H9 (cell line): ENCODE data around the gene C9orf43. TPM values are rescaled to one million over a fixed set of nuclear protein-coding genes. Genes with fewer than 3 reads are reported as not detected.
"Not testable (repeated sequence)": the region's sequence is repeated elsewhere in the genome, so short reads cannot be mapped to it uniquely, and the experiment has no call there.

Experiments
- DNase-seq: peaks from one replicate; pipeline ENCODE4 v3.0.0-alpha.2; 2017
- H2AFZ ChIP-seq: one replicate; pipeline ENCODE4 v1.6.1; 2013; ENCODE audit warnings: mild to moderate bottlenecking, low read length, control low read depth, moderate library complexity
- H2AK5ac ChIP-seq: 2 replicates; pipeline ENCODE4 v1.6.1; 2013; ENCODE audit warnings: low read length, control low read depth, mixed read lengths; ENCODE audit not compliant: insufficient read length
- H2BK120ac ChIP-seq: one replicate; pipeline ENCODE4 v1.6.1; 2013; ENCODE audit warnings: low read depth, mild to moderate bottlenecking, low read length, control low read depth, inconsistent platforms; ENCODE audit not compliant: poor library complexity, severe bottlenecking
- H2BK12ac ChIP-seq: 2 replicates; pipeline ENCODE4 v1.6.1; 2013; ENCODE audit warnings: low read length, control low read depth, mixed read lengths, low read depth; ENCODE audit not compliant: insufficient read length
- H2BK15ac ChIP-seq: 2 replicates; pipeline ENCODE4 v1.6.1; 2013; ENCODE audit warnings: low read depth, low read length, control low read depth
- H2BK20ac ChIP-seq: one replicate; pipeline ENCODE4 v1.6.1; 2013; ENCODE audit warnings: low read depth, mild to moderate bottlenecking, low read length, control low read depth, inconsistent platforms; ENCODE audit not compliant: poor library complexity, severe bottlenecking
- H2BK5ac ChIP-seq: 2 replicates; pipeline ENCODE4 v1.6.1; 2013; ENCODE audit warnings: low read length, control low read depth, mixed read lengths; ENCODE audit not compliant: insufficient read length
- H3K14ac ChIP-seq: 2 replicates; pipeline ENCODE4 v1.6.1; 2013; ENCODE audit warnings: low read length, control low read depth; ENCODE audit not compliant: insufficient read depth
- H3K18ac ChIP-seq: 2 replicates; pipeline ENCODE4 v1.6.1; 2013; ENCODE audit warnings: low read depth, mild to moderate bottlenecking, mixed read lengths, low read length, control low read depth; ENCODE audit not compliant: insufficient read length
- H3K23ac ChIP-seq: 2 replicates; pipeline ENCODE4 v1.6.1; 2013; ENCODE audit warnings: low read length, control low read depth, mixed read lengths, low read depth; ENCODE audit not compliant: insufficient read length
- H3K23me2 ChIP-seq: 2 replicates; pipeline ENCODE4 v1.6.1; 2013; ENCODE audit warnings: low read depth, mild to moderate bottlenecking, mixed read lengths, low read length, control low read depth; ENCODE audit not compliant: insufficient read length, poor library complexity, severe bottlenecking
- H3K27ac ChIP-seq: 2 replicates; pipeline ENCODE4 v1.5.1; 2013; ENCODE audit warnings: low read length, control low read depth, mixed read lengths, low read depth; ENCODE audit not compliant: insufficient read length
- H3K27me3 ChIP-seq: 2 replicates; pipeline ENCODE4 v1.6.1; 2013; ENCODE audit warnings: low read length, control low read depth, inconsistent platforms; ENCODE audit not compliant: insufficient read depth
- H3K4ac ChIP-seq: 2 replicates; pipeline ENCODE4 v1.6.1; 2013; ENCODE audit warnings: low read depth, mild to moderate bottlenecking, control low read depth, inconsistent platforms, low read length, moderate library complexity
- H3K4me1 ChIP-seq: 2 replicates; pipeline ENCODE4 v1.6.1; 2013; ENCODE audit warnings: low read length, control low read depth, inconsistent platforms; ENCODE audit not compliant: insufficient read depth
- H3K4me2 ChIP-seq: 2 replicates; pipeline ENCODE4 v1.6.1; 2013; ENCODE audit warnings: low read length, control low read depth, mixed read lengths; ENCODE audit not compliant: insufficient read length, insufficient read depth
- H3K56ac ChIP-seq: 2 replicates; pipeline ENCODE4 v1.6.1; 2013; ENCODE audit warnings: low read depth, mild to moderate bottlenecking, mixed read lengths, low read length, control low read depth; ENCODE audit not compliant: insufficient read length
- H3K79me1 ChIP-seq: 2 replicates; pipeline ENCODE4 v1.6.1; 2013; ENCODE audit warnings: low read depth, mild to moderate bottlenecking, moderate library complexity, low read length, control low read depth, inconsistent platforms; ENCODE audit not compliant: insufficient read depth, poor library complexity, severe bottlenecking
- H3K79me2 ChIP-seq: 2 replicates; pipeline ENCODE4 v1.6.1; 2013; ENCODE audit warnings: low read length, control low read depth, inconsistent platforms; ENCODE audit not compliant: insufficient read depth
- H3K9ac ChIP-seq: 2 replicates; pipeline ENCODE4 v1.6.1; 2013; ENCODE audit warnings: low read length, control low read depth, mixed read lengths; ENCODE audit not compliant: insufficient read length; ENCODE audit errors: extremely low read depth
- H3K9me3 ChIP-seq: one replicate; pipeline ENCODE4 v1.6.1; 2013; ENCODE audit warnings: low read depth, low read length, inconsistent platforms; ENCODE audit not compliant: control insufficient read depth
- H3T11ph ChIP-seq: one replicate; pipeline ENCODE4 v1.6.1; 2013; ENCODE audit warnings: mild to moderate bottlenecking, low read length, control low read depth, inconsistent platforms
- H4K20me1 ChIP-seq: one replicate; pipeline ENCODE4 v1.6.1; 2013; ENCODE audit not compliant: control insufficient read depth, insufficient read length, insufficient read depth
- H4K5ac ChIP-seq: 2 replicates; pipeline ENCODE4 v1.6.1; 2013; ENCODE audit warnings: low read depth, mild to moderate bottlenecking, mixed read lengths, low read length, control low read depth; ENCODE audit not compliant: insufficient read length
- H4K8ac ChIP-seq: replicated peaks from 2 replicates; pipeline ENCODE4 v1.6.1; 2013; ENCODE audit warnings: low read length, control low read depth, mixed read lengths, low read depth; ENCODE audit not compliant: insufficient read length
- H4K91ac ChIP-seq: 2 replicates; pipeline ENCODE4 v1.6.1; 2013; ENCODE audit warnings: low read depth, mild to moderate bottlenecking, moderate library complexity, mixed read lengths, low read length, control low read depth; ENCODE audit not compliant: insufficient read length
- H3K27ac Mint-ChIP-seq, 3 experiments: 2 replicates in 2 of 3; 3 replicates in 1 of 3; pipeline ENCODE4 v1.8.0; 2020 to 2021; ENCODE audit warnings: mixed read lengths in 3 of 3, mild to moderate bottlenecking in 1 of 3, moderate library complexity in 1 of 3
- H3K27me3 Mint-ChIP-seq: 2 replicates; pipeline ENCODE4 v1.8.0; 2021; ENCODE audit warnings: low read depth, mild to moderate bottlenecking, moderate library complexity, mixed read lengths
- H3K36me3 Mint-ChIP-seq, 3 experiments: 2 replicates in 2 of 3; 3 replicates in 1 of 3; pipeline ENCODE4 v1.8.0; 2020 to 2021; ENCODE audit warnings: low read depth in 3 of 3, mixed read lengths in 3 of 3; ENCODE audit not compliant: insufficient read depth in 1 of 3
- H3K4me1 Mint-ChIP-seq, 2 experiments: 2 replicates each; pipeline ENCODE4 v1.8.0; 2020; ENCODE audit warnings: mixed read lengths in 2 of 2
- H3K4me3 Mint-ChIP-seq, 2 experiments: 2 replicates in 1 of 2; 3 replicates in 1 of 2; pipeline ENCODE4 v1.8.0; 2020 to 2021; ENCODE audit warnings: mild to moderate bottlenecking in 2 of 2, mixed read lengths in 2 of 2, moderate library complexity in 1 of 2
- H3K9me3 Mint-ChIP-seq, 2 experiments: 2 replicates in 1 of 2; 3 replicates in 1 of 2; pipeline ENCODE4 v1.8.0; 2020; ENCODE audit warnings: mild to moderate bottlenecking in 2 of 2, mixed read lengths in 2 of 2, moderate library complexity in 1 of 2
- WGBS: extraction: QIAGEN DNeasy Blood & Tissue Kit; methylation state at CpG from one replicate; pipeline ENCODE4 v1.1.7; 2013; ENCODE audit warnings: missing lambda C conversion rate, low lambda C conversion rate, mixed read lengths; ENCODE audit not compliant: insufficient read length; ENCODE audit errors: extremely low coverage; 5-methylcytosine and 5-hydroxymethylcytosine counted together
- total RNA-seq: library from RNA; stranded (reverse); gene quantifications from 2 replicates; pipeline ENCODE4 v1.2.1, GENCODE V29; 2021

C9orf43 gene
- total RNA-seq, 1 experiment from 2014 or later = 0.57 TPM

DNA sequence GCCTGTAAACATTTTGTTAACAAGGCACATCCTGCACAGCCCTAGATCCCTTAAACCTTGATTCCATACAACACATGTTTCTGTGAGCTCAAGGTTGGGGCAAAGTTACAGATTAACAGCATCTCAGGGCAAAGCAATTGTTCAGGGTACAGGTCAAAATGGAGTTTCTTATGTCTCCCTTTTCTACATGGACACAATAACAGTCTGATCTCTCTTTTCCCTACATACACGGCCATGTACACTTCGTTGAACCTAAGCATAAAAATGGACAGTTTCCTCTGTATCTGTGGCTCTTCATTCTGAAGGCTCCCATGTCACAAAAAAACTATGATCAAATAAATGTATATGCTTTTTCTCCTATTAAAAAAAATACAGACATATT lies 30.7 kb upstream of the C9orf43 start:
- not testable (repeated sequence) for H3K14ac ChIP-seq, H3K27ac ChIP-seq, H2BK15ac ChIP-seq, H3K36me3 Mint-ChIP-seq, H3K27ac Mint-ChIP-seq, H3K9ac ChIP-seq, H3K4me3 Mint-ChIP-seq, DNase-seq, H3K27me3 ChIP-seq, H3K4me1 ChIP-seq, H2AFZ ChIP-seq, H4K5ac ChIP-seq, H3K27me3 Mint-ChIP-seq, H3K9me3 Mint-ChIP-seq, H3K56ac ChIP-seq, H4K91ac ChIP-seq, H2BK12ac ChIP-seq, H4K20me1 ChIP-seq, H3K79me1 ChIP-seq, H3K4me2 ChIP-seq, H2BK5ac ChIP-seq, H3K23ac ChIP-seq, H2BK120ac ChIP-seq, H3K79me2 ChIP-seq, H3K9me3 ChIP-seq, H3K23me2 ChIP-seq, H2BK20ac ChIP-seq, H3K18ac ChIP-seq, H2AK5ac ChIP-seq, H3T11ph ChIP-seq, H4K8ac ChIP-seq, H3K4ac ChIP-seq
- no CpG with 5 or more reads among the region's 2 CpGs for WGBS
- peaks cover 3 to 18% of the 10 kb centered on the region in 2 experiments for H3K4me1 Mint-ChIP-seq
